Fibroblast of villous mesenchyme (primary cell): ENCODE results near the gene ADGRG6. TPM values are rescaled to one million over a fixed set of nuclear protein-coding genes. Genes with fewer than 3 reads are reported as not detected.

Experiments
- DNase-seq: peaks from one replicate; pipeline ENCODE4 v3.0.0-alpha.2; 2010; ENCODE audit warnings: low read depth
- H3K4me3 ChIP-seq: 2 replicates; pipeline ENCODE4 v1.5.1; 2011; ENCODE audit warnings: low read depth, mild to moderate bottlenecking, low read length
- CTCF ChIP-seq: IDR thresholded peaks from 2 replicates; pipeline ENCODE4 v1.5.1; 2012; ENCODE audit warnings: low read depth, mild to moderate bottlenecking, low read length; ENCODE audit not compliant: insufficient read depth
- total RNA-seq: library from RNA; depleted of rRNA; stranded (reverse); fragments of >200 nt; gene quantifications from 2 replicates; pipeline ENCODE4 v1.2.3, GENCODE V29; 2012

The ADGRG6 gene
- total RNA-seq, 1 donor, result 153 TPM

- DNase-seq, result no peak
- no peak for TF ChIP-seq CTCF
- H3K4me3 ChIP-seq, result no peak overlapping the region
Measured at GRCh38 chr6:142296975-142297604, 4.7 kb upstream of the ADGRG6 start.

GRCh38 chr6:142297605-142297995 is 4.2 kb upstream of the ADGRG6 start:
- no peak for DNase-seq
- TF ChIP-seq CTCF, result no peak
- no peak overlapping the region for H3K4me3 ChIP-seq

GRCh38 chr6:142297996-142298753 is 3.6 kb upstream of the ADGRG6 start:
- peak; percentile 78 for DNase-seq
- no peak for TF ChIP-seq CTCF
- H3K4me3 ChIP-seq, result no peak overlapping the region

GRCh38 chr6:142300302-142300701 is 1.5 kb upstream of the ADGRG6 start:
- no peak for DNase-seq
- H3K4me3 ChIP-seq, result no peak overlapping the region
- no peak for TF ChIP-seq CTCF

GRCh38 chr6:142300758-142301650 is 803 bp upstream of the ADGRG6 start:
- TF ChIP-seq CTCF, result no peak
- peak; percentile 63 for DNase-seq
- H3K4me3 ChIP-seq, result peak overlapping the region; percentile 84

GRCh38 chr6:142302421-142303175 is 791 bp downstream of the ADGRG6 start:
- no peak for DNase-seq
- TF ChIP-seq CTCF, result no peak
- H3K4me3 ChIP-seq, result peak overlapping the region; percentile 84
